Fibroblast of lung (primary cell): ENCODE measurements around the gene ZNRD2. TPM values are rescaled to one million over a fixed set of nuclear protein-coding genes. Genes with fewer than 3 reads are reported as not detected.
A peak's percentile ranks its signal among the peaks of the same experiment; 100 is the strongest.

Experiments
- DNase-seq, 2 donors: peaks; one replicate each; pipeline versions ENCODE4 v3.0.0 to v3.0.0-alpha.2; 2010; ENCODE audit warnings: low read depth in 2 of 2
- H2AFZ ChIP-seq: 2 replicates; pipeline ENCODE4 v1.5.1; 2012; ENCODE audit warnings: low read length, control low read depth, inconsistent platforms
- H3K27ac ChIP-seq: 2 replicates; pipeline ENCODE4 v1.5.1; 2011; ENCODE audit warnings: low read length, control low read depth; ENCODE audit not compliant: insufficient read depth
- H3K27me3 ChIP-seq: 2 replicates; pipeline ENCODE4 v1.5.1; 2011; ENCODE audit warnings: mild to moderate bottlenecking, low read length; ENCODE audit not compliant: control insufficient read depth, insufficient read depth
- H3K36me3 ChIP-seq: 2 replicates; pipeline ENCODE4 v1.5.1; 2011; ENCODE audit warnings: low read length; ENCODE audit not compliant: control insufficient read depth, insufficient read depth
- H3K4me1 ChIP-seq: 2 replicates; pipeline ENCODE4 v1.5.1; 2011; ENCODE audit warnings: low read length; ENCODE audit not compliant: control insufficient read depth, insufficient read depth; ENCODE audit errors: extremely low read depth
- H3K4me2 ChIP-seq: 2 replicates; pipeline ENCODE4 v1.5.1; 2011; ENCODE audit warnings: low read length, control low read depth; ENCODE audit not compliant: insufficient read depth; ENCODE audit errors: extremely low read depth
- H3K4me3 ChIP-seq, 4 experiments: fragments of 200-600 bp in 1 of 4; sonication (generic) in 1 of 4; replicated peaks in 1 of 4; 2 replicates each; pipeline ENCODE4 v1.5.1; 2011 to 2016; ENCODE audit warnings: low read length in 4 of 4, low read depth in 3 of 4, mild to moderate bottlenecking in 3 of 4, control low read depth in 2 of 4, inconsistent platforms in 1 of 4, mixed read lengths in 1 of 4; ENCODE audit not compliant: insufficient read depth in 1 of 4; ENCODE audit errors: control extremely low read depth in 1 of 4
- H3K79me2 ChIP-seq: 2 replicates; pipeline ENCODE4 v1.5.1; 2012; ENCODE audit warnings: mild to moderate bottlenecking, low read length, inconsistent platforms; ENCODE audit not compliant: control insufficient read depth, insufficient read depth
- H3K9ac ChIP-seq: 2 replicates; pipeline ENCODE4 v1.5.1; 2011; ENCODE audit warnings: mild to moderate bottlenecking, low read length, control low read depth; ENCODE audit not compliant: insufficient read depth
- H3K9me3 ChIP-seq: 2 replicates; pipeline ENCODE4 v1.5.1; 2012; ENCODE audit warnings: low read depth, low read length; ENCODE audit not compliant: control insufficient read depth, insufficient read depth
- H4K20me1 ChIP-seq: 2 replicates; pipeline ENCODE4 v1.5.1; 2011; ENCODE audit warnings: low read length; ENCODE audit not compliant: control insufficient read depth, insufficient read depth; ENCODE audit errors: extremely low read depth
- CTCF ChIP-seq, 2 donors: IDR thresholded peaks in 1 of 2; conservative IDR thresholded peaks in 1 of 2; 1 replicate in 1 of 2; 2 replicates in 1 of 2; pipeline ENCODE4 v1.5.1; 2011 to 2012; ENCODE audit warnings: low read length in 2 of 2, control low read depth in 1 of 2, inconsistent platforms in 1 of 2, low read depth in 1 of 2, mild to moderate bottlenecking in 1 of 2
- EZH2 ChIP-seq: IDR thresholded peaks from 2 replicates; pipeline ENCODE4 v1.5.1; 2012; ENCODE audit warnings: low read length, control low read depth, mild to moderate bottlenecking; ENCODE audit errors: missing control alignments
- polyA plus RNA-seq, 2 donors: library from polyadenylated mRNA; depleted of rRNA in 1 of 2; stranded (reverse) in 1 of 2; unstranded in 1 of 2; fragments of >200 nt; gene quantifications; 2 replicates each; pipeline ENCODE4 v1.2.1, GENCODE V29; 2011 to 2012; ENCODE audit warnings: missing spikeins in 1 of 2
- total RNA-seq: library from RNA; depleted of rRNA; stranded (reverse); fragments of >200 nt; gene quantifications from 2 replicates; pipeline ENCODE4 v1.2.1, GENCODE V29; 2014

Gene ZNRD2
- total and polyA plus RNA-seq, 2 donors (not counting 1 experiment from before 2014, with no cell fraction given): 20.8 to 25.8 TPM

- H3K9me3 ChIP-seq: no peaks in the 10 kb centered on the region
- no peak overlapping the region for H3K9ac ChIP-seq
These were observed 21.9 kb downstream of the ZNRD2 start for GRCh38 chr11:65591939-65592857.

GRCh38 chr11:65592858-65593517 lies 22.7 kb downstream of the ZNRD2 start:
- H3K79me2 ChIP-seq: no peaks in the 10 kb centered on the region
- no peak overlapping the region for H3K27ac ChIP-seq
- no peak overlapping the region for H3K9ac ChIP-seq
- H3K27me3 ChIP-seq: no peaks in the 10 kb centered on the region
- H2AFZ ChIP-seq: no peak overlapping the region
- peaks cover 4% of the 10 kb centered on the region for H3K4me1 ChIP-seq
- no peak for TF ChIP-seq EZH2
- peaks cover 17% of the 10 kb centered on the region for H3K36me3 ChIP-seq
- H3K4me3 ChIP-seq: no peak overlapping the region
- H4K20me1 ChIP-seq: no peaks in the 10 kb centered on the region
- no peak overlapping the region for H3K4me2 ChIP-seq
- no peak for DNase-seq
- H3K9me3 ChIP-seq: no peaks in the 10 kb centered on the region

More at GRCh38 chr11:65591939-65592857, 21.9 kb downstream of the ZNRD2 start:
- H3K27me3 ChIP-seq: no peaks in the 10 kb centered on the region
- no peaks in the 10 kb centered on the region for H3K79me2 ChIP-seq
- no peak overlapping the region for H3K27ac ChIP-seq
- peaks cover 14% of the 10 kb centered on the region for H3K36me3 ChIP-seq
- no peak overlapping the region for H3K4me3 ChIP-seq
- H4K20me1 ChIP-seq: no peaks in the 10 kb centered on the region
- peak; percentile 53 to 84 for DNase-seq
- no peak overlapping the region for H3K4me2 ChIP-seq
- TF ChIP-seq CTCF (conservative IDR thresholded peaks at IDR 0.05 in 1 of 2, IDR thresholded peaks at IDR 0.05 in 1 of 2; ENCODE audit: low read depth in 1 of 2, low read length in 2 of 2) (no peak), EZH2 (no peak)
- H2AFZ ChIP-seq: no peak overlapping the region
- H3K4me1 ChIP-seq: peaks cover 6% of the 10 kb centered on the region

GRCh38 chr11:65593518-65594414 lies 23.5 kb downstream of the ZNRD2 start:
- DNase-seq: peak; percentile 27 to 28
- TF ChIP-seq EZH2: no peak
- peak; percentile 56 to 76 for TF ChIP-seq CTCF (conservative IDR thresholded peaks at IDR 0.05 in 1 of 2, IDR thresholded peaks at IDR 0.05 in 1 of 2; ENCODE audit: low read depth in 1 of 2, low read length in 2 of 2)
- no peaks in the 10 kb centered on the region for H3K27me3 ChIP-seq
- no peaks in the 10 kb centered on the region for H3K79me2 ChIP-seq
- no peak overlapping the region for H3K9ac ChIP-seq
- H3K27ac ChIP-seq: no peak overlapping the region
- no peak overlapping the region for H3K4me3 ChIP-seq
- no peak overlapping the region for H3K4me2 ChIP-seq
- H3K36me3 ChIP-seq: peaks cover 24% of the 10 kb centered on the region
- no peaks in the 10 kb centered on the region for H3K4me1 ChIP-seq
- H4K20me1 ChIP-seq: no peaks in the 10 kb centered on the region
- H2AFZ ChIP-seq: no peak overlapping the region
- no peaks in the 10 kb centered on the region for H3K9me3 ChIP-seq
